ENCODE measurements around the gene DMD.
A peak's percentile ranks its signal among the peaks of the same experiment; 100 is the strongest.

The DMD gene

GRCh38 chrX:32170481-32170880 lies 1040.9 kb downstream of the DMD start:
- peak; percentile 3 for DNase-seq

- no peak for DNase-seq
Observed at GRCh38 chrX:32155044-32155638, 1056.2 kb downstream of the DMD start.

- DNase-seq = no peak
Observed at GRCh38 chrX:32153585-32153984, 1057.8 kb downstream of the DMD start.

- DNase-seq = no peak
Observed at GRCh38 chrX:32150141-32150540, 1061.2 kb downstream of the DMD start.

GRCh38 chrX:32141841-32142240 lies 1069.5 kb downstream of the DMD start:
- DNase-seq = peak; percentile 23

- DNase-seq = no peak
Observed at GRCh38 chrX:32139476-32139875, 1071.9 kb downstream of the DMD start.

- peak; percentile 36 for DNase-seq
Observed at GRCh38 chrX:32137525-32137924, 1073.8 kb downstream of the DMD start.

GRCh38 chrX:32126997-32127396 lies 1084.4 kb downstream of the DMD start:
- DNase-seq = no peak

- DNase-seq = no peak
Observed at GRCh38 chrX:32118832-32119231, 1092.5 kb downstream of the DMD start.

GRCh38 chrX:32116047-32116446 lies 1095.3 kb downstream of the DMD start:
- peak; percentile 17 for DNase-seq

GRCh38 chrX:32087663-32088062 lies 1123.7 kb downstream of the DMD start:
- no peak for DNase-seq

GRCh38 chrX:32084757-32085156 lies 1126.6 kb downstream of the DMD start:
- DNase-seq = no peak

GRCh38 chrX:32048285-32048684 lies 1163.1 kb downstream of the DMD start:
- DNase-seq = no peak

GRCh38 chrX:32045149-32045548 lies 1166.2 kb downstream of the DMD start:
- no peak for DNase-seq

- no peak for DNase-seq
Observed at GRCh38 chrX:32041181-32041580, 1170.2 kb downstream of the DMD start.

GRCh38 chrX:32026772-32027171 lies 1184.6 kb downstream of the DMD start:
- DNase-seq = no peak

- DNase-seq = no peak
Observed at GRCh38 chrX:32024072-32024471, 1187.3 kb downstream of the DMD start.

GRCh38 chrX:32016195-32016594 lies 1195.2 kb downstream of the DMD start:
- DNase-seq = no peak

GRCh38 chrX:32010948-32011347 lies 1200.4 kb downstream of the DMD start:
- DNase-seq = no peak

- no peak for DNase-seq
Observed at GRCh38 chrX:32010212-32010611, 1201.1 kb downstream of the DMD start.

GRCh38 chrX:31993637-31994036 lies 1217.7 kb downstream of the DMD start:
- no peak for DNase-seq

GRCh38 chrX:31988975-31989374 lies 1222.4 kb downstream of the DMD start:
- DNase-seq = peak; percentile 6

GRCh38 chrX:31981546-31982062 lies 1229.7 kb downstream of the DMD start:
- peak; percentile 2 for DNase-seq

- DNase-seq = no peak
Observed at GRCh38 chrX:31969714-31970113, 1241.6 kb downstream of the DMD start.

- no peak for DNase-seq
Observed at GRCh38 chrX:31962256-31962655, 1249.1 kb downstream of the DMD start.
